Left colon (tissue), 2 donors: ENCODE results near the gene TCFL5. TPM values are rescaled to one million over a fixed set of nuclear protein-coding genes. Genes with fewer than 3 reads are reported as not detected.

Source experiments
- ATAC-seq: fragments of 200-7000 bp; cut with Tn5 transposase; one replicate; pipeline ENCODE4 v1.9.1; 2020; ENCODE audit warnings: mild to moderate bottlenecking, moderate library complexity
- DNase-seq, 2 donors: peaks; one replicate each; pipeline ENCODE4 v3.0.0-alpha.2; 2020
- intact Hi-C, 2 donors: fragments of 100-400 bp; cut with DNase I in 1 of 2; cut with micrococcal nuclease in 1 of 2; formaldehyde crosslinking; loops; one replicate each; pipeline versions ENCODE4 v1.11.2 to v1.14.0; 2022; cut with DNase I, micrococcal nuclease
- total RNA-seq, 2 donors: library from RNA; stranded (reverse); fragmentation: NEBNext Ultra II Directional; extraction: Animal tissue kit (Norgen Biotek cat#: 25700); gene quantifications; one replicate each; pipeline ENCODE4 v1.2.1, GENCODE V29; 2021
- donor health status: DM: no; HTN: no; CAD: no.
- donor health status: DM: yes; HTN: yes; CAD: no.

The TCFL5 gene
- total RNA-seq, 2 donors from 2014 or later: 5.9 to 6.5 TPM

DNA sequence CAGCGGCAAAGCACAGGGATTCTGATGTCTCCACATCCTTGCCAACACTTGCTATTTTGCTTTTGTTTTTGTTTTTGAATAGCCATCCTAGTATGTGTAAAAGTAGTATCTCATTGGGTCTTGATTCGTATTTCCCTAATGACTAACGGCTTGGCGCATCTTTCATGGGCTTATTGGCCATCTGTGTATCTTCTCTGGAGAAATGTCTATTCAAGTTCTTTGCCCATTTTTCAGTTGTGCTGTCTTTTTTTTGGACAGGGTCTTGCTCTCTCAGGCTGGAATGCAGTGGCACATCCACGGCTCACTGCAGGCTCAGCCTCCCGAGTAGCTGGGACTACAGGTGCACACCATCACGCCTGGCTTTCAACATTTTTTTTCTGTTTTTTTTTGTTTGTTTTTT lies 17.4 kb downstream of the TCFL5 start:
- ATAC-seq: no peak
- DNase-seq: no peak
- intact Hi-C loops: no loop called here

DNA sequence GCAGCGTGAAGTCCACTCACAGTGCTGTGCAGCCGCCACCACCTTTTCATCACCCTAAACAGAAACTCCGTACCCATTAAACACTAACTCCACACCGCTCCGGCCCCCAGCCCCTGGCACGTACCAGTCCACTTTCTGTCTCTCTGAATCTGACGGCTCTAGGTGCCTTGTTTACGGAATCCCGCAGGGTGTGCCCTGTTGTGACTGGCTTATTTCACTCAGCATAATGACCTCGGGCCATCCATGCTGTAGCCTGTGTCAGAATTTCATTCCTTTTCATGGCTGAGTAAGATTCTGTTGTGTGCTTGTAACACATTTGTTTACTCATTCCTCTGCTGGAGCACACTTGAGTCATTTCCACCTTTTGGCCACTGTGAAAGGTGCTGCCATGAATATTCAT lies 18.0 kb downstream of the TCFL5 start:
- DNase-seq: no peak
- intact Hi-C loops: no loop called here
- no peak for ATAC-seq

DNA sequence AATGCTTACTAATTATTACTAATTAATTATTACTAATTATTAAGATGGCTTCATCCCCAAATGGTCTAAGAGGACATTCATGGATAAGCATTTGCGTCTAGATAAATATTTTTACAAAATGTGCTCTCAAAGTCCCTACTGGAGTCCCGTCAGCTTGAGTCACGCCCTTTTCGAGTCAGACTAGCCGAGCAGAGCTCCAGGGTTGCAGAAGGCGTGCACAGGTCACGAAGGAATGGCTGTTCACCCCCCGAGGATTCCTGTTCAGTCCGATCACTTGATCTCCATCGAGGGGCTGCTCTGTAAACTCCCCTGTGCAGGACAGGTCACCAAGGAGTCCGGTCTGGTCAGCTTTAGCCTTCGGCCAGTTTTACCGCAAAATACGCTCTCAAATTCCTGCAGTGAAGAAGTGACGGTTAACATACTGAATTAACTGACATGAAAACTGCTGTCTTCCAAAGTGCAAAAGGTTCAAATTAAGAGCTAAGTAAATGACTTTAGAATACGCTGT lies 19.9 kb downstream of the TCFL5 start:
- no peak for ATAC-seq
- no peak for DNase-seq
- intact Hi-C loops: no loop called here

DNA sequence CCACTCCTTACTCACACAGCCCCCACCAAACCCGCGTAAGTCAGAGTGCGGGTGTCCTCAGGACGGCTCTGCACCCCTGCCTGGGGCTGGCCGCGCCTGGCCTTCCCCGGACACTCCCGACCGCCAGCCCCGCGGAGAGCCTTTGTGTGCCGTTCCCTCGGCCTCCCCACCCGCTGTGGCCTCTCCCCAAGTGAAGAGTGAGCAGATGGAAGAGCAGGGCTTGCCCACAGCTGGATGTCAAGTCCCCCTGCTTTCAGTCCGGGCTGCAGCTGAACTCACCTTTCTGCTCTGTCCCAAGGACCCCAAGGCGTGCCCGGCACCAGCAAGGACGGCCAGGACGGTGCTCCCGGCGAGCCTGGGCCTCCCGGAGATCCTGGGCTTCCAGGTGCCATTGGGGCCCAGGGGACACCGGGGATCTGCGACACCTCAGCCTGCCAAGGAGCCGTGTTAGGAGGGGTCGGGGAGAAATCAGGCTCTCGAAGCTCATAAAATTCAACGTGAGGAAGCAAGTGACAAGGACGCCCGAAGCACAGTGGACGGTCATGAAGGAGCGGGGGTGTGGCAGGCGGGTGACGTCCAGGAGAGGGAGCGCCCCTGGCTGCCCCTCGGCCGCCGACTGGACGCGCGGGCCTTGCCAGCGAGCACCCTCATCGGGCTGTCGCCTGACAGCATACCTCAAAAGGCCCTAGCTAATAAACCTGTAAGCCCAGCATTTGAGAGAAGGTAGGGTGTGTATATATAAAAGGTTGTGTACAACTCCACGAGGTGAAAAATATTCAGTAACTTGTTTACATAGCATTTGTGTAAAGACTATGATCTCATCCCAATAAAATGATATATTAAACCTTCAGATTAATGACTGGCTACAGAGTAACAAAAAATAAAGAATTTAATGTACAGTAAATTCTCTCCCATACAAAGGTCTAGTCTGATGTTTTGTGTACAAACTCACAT lies 21.1 kb downstream of the TCFL5 start:
- intact Hi-C loops: no loop called here
- DNase-seq (peak; percentile 52 to 55), ATAC-seq (peak; percentile 38)

DNA sequence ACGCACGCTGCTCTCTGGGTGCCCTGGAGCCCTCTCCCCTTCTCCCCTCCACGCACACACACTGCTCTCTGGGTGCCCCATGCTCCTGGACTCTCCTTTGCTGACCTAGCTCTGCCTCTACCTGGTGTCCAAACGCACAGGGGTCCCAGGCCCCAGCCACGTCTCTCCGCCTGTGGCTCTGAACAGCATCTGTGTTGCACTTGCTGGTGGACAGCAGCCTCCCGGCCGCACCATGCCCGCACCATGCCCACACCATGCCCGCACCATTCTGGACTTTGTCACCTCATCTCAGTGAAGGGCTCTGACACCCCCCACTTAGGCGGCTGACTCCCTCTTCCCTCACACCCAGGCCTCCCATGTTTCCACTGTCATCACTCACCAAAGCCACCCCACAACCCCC lies 21.8 kb downstream of the TCFL5 start:
- ATAC-seq (no peak), DNase-seq (peak in 1 of 2 donors; percentile 8)
- intact Hi-C loops: no loop called here

DNA sequence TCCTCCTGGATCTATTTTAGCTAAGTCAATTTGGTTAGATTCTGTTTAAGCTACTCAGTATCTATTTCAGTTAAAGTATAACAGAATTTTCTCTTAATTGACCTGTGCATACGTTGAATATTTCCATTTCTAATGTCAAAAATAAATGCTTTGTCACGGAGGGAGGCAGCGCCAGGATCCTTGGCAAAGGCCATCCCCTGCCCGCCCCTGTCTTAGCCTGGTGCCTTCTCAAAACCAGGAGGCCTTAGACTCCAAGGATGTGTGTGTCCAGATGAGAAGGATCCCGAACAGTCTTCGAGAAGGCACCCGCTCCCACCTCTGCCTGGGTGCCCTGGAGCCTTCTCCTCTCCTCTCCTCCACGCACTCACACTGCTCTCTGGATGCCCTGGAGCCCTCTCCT lies 22.4 kb downstream of the TCFL5 start:
- intact Hi-C loops: no loop called here
- ATAC-seq (no peak), DNase-seq (peak in 1 of 2 donors; percentile 6)

DNA sequence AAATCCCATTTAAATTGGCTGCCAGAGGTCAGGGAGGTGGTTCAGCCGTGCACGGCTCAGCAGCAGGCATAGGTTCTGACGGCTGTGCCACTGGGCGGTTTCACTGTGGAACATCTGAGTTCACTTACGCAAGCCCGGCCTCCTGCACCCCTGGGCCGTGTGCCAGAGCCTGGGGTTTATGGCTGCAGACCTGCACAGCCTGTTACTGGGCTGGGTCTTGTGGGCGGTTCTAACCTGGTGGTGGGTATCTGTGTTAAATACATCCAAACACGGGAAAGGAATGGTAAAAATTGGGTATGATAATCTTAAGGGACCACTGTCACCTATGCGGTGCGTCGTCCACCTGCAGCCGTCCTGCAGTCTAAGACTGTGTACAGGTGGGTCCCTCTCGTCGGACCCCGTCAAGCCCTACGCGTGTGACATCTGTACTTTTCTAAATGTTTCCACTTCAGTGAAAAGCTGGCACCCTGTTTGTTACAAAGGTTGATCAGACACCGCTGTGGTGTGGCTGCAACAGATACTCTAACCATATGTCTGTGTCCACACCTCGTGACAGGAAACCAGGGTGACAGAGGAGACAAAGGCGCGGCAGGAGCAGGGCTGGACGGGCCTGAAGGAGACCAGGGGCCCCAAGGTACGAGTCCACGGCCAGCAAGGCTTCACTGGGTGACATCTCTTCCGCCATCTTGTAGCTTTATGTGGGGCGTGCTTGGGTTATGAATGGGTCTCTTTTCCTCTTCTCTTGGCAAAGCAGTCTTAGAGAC lies 23.3 kb downstream of the TCFL5 start:
- intact Hi-C loops: no loop called here
- peak; percentile 91 for ATAC-seq
- DNase-seq: peak; percentile 94 to 95

DNA sequence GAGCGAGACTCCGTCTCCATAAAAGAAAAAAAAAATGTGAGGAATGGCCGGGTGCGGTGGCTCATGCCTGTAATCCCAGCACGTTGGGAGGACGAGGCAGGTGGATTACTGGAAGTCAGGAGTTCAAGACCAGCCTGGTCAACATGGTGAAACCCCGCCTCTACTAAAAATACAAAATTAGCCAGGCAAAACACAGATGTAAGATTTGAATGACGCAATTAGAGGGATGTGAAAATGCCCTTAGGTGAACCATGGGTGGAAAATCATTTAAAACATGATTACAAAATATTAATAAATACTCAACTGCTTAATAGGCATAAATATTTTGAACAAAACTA lies 23.9 kb downstream of the TCFL5 start:
- DNase-seq: no peak
- intact Hi-C loops: no loop called here
- no peak for ATAC-seq

DNA sequence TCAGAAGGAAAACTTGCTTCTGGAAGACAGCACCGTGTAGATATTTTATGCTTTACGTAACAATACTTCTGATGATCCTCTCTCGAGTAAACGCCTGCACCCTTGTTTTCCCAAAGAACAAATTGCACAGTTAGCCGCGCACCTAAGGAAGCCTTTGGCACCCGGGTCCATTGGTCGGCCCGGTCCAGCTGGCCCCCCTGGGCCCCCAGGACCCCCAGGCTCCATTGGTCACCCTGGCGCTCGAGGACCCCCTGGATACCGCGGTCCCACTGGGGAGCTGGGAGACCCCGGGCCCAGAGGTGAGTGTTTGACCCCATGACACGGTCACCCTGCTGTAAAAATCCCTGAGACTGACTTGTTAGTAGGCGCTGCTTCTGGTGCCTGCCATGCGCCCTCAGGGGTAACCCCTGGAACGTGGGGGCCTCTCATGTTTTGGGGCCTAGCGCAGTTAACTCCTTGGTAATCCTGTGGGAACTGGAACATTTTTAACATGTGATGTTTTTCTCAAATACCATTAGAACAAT lies 24.6 kb downstream of the TCFL5 start:
- ATAC-seq (no peak), DNase-seq (peak in 1 of 2 donors; percentile 6)
- intact Hi-C loops: no loop called here

DNA sequence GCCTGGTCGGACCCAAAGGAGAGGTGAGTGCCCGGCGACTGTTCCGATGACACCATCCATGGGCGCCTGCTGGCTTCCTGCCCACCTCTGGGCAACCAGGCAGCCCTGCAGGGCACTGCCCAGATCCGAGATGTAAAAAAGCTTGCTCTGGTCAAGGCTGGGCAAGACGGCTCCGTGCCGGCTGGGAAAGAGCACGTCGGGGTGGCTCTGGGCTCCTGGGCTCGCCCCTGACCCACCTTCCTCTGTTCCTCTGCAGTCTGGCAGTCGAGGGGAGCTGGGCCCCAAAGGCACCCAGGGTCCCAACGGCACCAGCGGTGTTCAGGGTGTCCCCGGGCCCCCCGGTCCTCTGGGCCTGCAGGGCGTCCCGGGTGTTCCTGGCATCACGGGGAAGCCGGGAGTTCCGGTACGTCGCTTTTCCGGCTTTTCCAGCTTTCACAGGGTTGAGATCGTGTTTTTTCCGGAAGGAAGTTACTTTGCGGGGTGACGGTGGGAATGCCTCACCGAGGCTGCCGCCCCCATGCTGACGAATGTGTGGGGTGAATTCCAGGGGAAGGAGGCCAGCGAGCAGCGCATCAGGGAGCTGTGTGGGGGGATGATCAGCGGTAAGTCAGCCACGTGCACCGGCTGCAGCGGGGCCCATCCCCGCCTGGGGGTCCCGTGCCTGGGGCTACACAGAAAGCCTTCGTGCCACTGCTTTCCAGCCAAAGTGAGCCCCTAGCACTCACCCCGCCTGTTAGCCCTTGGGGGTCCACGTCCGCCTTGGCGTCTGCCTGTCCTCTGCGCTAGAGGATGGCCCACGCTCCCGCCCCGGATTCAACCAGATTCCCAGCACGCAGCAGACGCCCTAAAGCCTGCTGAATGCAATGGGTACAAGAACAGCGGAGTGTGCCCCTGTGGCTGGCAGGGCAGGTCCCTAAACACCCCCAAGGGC lies 25.4 kb downstream of the TCFL5 start:
- ATAC-seq (no peak), DNase-seq (peak in 1 of 2 donors; percentile 11)

DNA sequence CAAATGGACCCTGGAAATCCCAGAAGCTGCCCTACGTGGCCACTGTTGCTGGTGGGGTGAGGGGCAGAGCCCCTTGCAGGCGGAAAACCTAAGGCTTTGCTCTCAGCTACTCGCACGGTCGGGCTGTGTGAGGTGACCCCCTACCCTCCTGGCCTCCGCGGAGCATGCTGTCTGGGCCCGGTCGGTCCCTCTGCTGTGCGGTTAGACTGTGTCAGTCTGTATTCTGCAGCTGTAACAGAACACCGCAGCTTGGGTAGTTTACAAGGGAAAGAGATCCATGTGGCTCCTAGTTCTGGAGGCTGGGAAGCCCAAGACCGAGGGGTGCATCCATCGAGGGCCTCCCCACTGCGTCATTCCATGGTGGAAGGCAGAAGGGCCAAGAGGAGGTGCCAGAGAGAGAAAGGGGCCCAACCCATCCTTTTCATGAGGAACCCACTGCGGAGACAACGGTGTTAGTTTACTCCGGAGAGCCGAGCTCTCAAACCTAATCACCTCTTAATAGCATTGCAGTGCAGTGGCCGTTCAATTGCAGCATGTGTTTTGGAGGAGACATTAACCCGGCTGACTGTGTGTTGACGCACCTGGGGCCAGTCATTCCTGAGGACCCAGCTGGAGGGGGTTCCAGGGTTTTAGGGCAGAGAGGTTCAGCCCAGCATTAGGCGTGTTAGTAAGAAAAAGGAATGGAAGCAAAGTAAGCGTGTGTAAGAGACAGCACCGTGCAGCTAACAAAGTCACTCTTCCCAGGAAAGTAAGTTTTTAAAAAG lies 26.5 kb downstream of the TCFL5 start:
- ATAC-seq (no peak), DNase-seq (peak in 1 of 2 donors; percentile 4)
- intact Hi-C loops: no loop called here

More for the DNA sequence above, 25.4 kb downstream of the TCFL5 start:
- intact Hi-C loops: no loop called here

DNA sequence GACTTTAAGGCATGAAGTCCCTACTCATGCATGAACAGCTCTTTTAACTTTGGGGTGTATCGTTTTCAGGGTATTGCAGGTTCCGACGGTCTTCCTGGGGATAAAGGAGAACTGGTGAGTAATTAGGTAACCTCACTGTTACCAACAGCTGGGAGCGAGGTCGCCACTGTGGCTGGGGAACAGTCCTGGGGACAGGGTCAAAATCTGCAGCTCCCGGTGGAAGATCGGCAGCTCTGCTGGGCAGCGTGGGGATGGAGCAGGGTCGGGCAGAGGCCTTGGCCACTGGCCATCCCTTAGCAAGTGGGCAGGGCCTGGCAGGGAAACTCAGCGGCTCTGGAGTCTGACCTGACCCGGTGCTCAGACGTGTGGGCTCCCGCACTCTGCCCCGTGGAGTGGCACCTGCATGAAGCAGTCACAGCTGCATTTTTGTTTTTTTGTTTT lies 28.7 kb downstream of the TCFL5 start:
- intact Hi-C loops: no loop called here
- ATAC-seq: peak; percentile 17
- DNase-seq: peak in 1 of 2 donors; percentile 38

DNA sequence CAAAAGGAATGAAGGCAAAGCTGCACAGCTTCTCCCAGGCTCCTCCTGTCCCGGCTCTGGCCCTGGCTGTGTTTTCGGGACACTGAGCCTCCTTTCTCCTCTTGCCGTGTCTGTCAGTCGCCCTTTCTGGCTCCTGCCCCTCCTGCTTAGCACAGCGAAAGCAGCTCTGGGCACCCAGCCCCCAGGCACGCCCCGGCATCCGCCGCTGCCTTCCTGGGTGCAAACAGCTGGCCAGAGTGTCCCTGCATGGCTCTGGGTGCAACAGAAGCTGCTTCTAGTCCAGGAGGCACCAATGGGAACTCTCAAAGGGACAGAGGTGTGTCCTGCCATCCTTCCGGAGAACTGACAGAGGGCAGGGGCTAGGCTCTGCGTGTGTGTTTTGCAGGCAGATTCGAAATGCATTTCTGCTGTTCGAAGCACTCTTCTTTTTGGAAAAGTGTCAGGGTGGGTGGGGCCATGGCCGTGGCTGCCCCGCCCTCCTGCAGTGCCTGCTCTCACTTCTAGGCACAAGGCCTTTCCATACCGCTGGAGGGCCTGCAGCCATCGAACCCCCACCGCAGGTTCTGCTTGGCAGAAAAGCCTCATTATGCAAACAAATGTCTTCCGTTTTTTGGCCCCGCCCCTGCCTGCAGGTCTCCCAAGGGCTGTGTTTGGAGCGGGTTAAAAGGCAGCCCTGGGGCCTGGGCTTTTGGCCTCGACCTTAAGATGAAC lies 29.3 kb downstream of the TCFL5 start:
- DNase-seq: peak; percentile 65 to 73
- intact Hi-C loops: no loop called here
- peak; percentile 51 for ATAC-seq

DNA sequence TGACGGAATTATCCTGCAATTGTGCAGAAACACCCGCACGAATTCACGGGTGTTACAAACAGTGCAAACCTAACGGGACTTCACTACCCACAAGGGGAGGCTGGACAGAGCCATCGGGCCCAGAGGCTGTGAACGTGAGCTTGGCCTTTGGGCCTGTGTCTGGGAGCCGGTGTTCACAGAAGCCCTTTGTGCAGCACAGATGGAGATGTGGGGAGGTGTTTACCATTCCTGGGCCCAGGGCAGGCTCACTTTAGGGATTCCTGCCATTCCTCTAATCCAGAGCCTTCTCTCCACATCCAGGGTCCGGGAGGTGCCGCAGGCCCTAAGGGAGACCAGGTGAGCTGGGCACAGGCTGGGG lies 29.8 kb downstream of the TCFL5 start:
- DNase-seq: peak in 1 of 2 donors; percentile 16
- ATAC-seq: peak; percentile 9
- intact Hi-C loops: no loop called here

DNA sequence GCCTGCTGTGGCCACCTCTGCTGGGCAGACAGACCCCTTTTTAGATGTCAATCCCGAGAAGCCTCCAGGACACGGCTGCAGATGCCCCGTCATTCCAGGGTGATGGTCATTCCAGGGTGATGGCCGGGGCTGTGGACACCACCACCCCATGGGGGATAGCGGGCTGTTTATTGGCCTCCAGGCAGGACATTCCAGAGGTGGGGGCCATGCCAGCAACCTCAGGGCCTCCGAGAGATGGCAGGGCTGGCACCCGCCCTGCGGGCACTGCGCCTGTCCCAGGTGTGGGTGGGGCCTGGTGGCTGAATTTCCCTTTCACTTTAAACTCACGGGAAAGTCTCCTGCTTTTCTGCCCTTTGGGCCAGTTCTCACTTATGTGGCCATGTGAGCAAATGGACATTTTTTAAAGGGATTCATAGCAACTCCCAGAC lies 30.2 kb downstream of the TCFL5 start:
- intact Hi-C loops: no loop called here
- ATAC-seq (peak; percentile 81), DNase-seq (peak; percentile 67 to 85)

DNA sequence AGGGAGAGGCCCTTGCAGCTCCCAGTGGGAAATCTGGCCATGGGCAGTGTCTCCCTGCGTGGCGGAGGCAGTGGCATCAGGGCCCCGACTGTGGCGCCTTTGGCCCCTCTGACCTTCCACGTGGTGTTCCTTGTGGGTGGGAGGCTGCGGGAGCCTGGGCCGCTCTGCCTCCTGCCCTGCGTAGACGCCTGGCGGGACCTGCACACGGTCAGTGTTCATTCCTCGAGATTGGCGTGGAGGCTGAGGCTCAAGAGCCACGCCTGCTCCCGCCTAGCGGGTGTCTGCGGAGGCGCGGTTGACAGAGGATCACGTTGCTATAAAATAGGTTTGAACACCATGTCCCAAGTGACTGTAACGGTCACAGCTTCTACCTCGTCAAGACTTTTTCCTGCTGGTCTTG lies 30.8 kb downstream of the TCFL5 start:
- intact Hi-C loops: no loop called here
- ATAC-seq (peak; percentile 36), DNase-seq (no peak)

DNA sequence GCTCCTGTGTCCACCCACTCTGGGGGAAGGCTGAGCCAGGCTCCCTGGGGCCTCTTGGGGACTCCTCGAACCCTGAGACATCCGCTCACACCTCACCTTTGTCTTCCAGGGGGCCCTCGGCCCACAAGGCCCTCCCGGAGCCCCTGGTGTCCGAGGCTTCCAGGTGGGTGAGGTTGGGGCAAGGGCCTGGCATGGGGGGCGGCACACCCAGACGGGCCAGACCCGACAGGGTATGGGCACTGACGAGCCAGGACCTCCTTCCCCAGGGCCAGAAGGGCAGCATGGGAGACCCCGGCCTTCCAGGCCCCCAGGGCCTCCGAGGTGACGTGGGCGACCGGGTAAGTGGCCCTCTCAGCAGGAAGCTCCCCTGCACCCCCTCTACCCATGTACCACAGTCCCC lies 31.4 kb downstream of the TCFL5 start:
- ATAC-seq (no peak), DNase-seq (no peak)
- intact Hi-C loops: no loop called here
